OCI-LY7 (cell line): ENCODE data around the gene FOXK1. TPM values are rescaled to one million over a fixed set of nuclear protein-coding genes. Genes with fewer than 3 reads are reported as not detected.

Experiments used
- BruUV-seq: library from RNA; stranded (reverse); fragments of 400-500 nt; replicated peaks from 2 replicates; lab custom pipeline; 2021; lab: Mats Ljungman, UMichigan
- CTCF ChIA-PET: fragments of 300-600 bp; sonication (Branson Sonifier 250); formaldehyde crosslinking; loops from one replicate; lab custom pipeline; 2022; ENCODE audit warnings: antibody characterized with exemption; ENCODE audit not compliant: unreplicated experiment; lab: Charles Lee
- POLR2A ChIA-PET: fragments of 300-600 bp; sonication (Branson Sonifier 250); formaldehyde crosslinking; loops from one replicate; lab custom pipeline; 2022; ENCODE audit warnings: antibody characterized with exemption; lab: Charles Lee
- DNase-seq: peaks from one replicate; pipeline ENCODE4 v3.0.0-alpha.2; 2015; ENCODE audit warnings: low spot score
- H2AFZ ChIP-seq: fragments of 200-600 bp; sonication (generic), shearing (Covaris generic); 2 replicates; pipeline ENCODE4 v1.6.1; 2014; ENCODE audit warnings: mild to moderate bottlenecking, antibody characterized with exemption, low read length, moderate library complexity
- H3K27ac ChIP-seq: fragments of 200-600 bp; sonication (generic); 2 replicates; pipeline ENCODE4 v1.5.1; 2014; ENCODE audit warnings: mixed run types, low read depth, mild to moderate bottlenecking, moderate library complexity, low read length, inconsistent platforms; ENCODE audit not compliant: poor library complexity, severe bottlenecking
- H3K36me3 ChIP-seq: fragments of 200-600 bp; sonication (generic); 2 replicates; pipeline ENCODE4 v1.6.1; 2014; ENCODE audit warnings: mild to moderate bottlenecking, antibody characterized with exemption, low read length, moderate library complexity, mixed read lengths; ENCODE audit not compliant: insufficient read depth
- H3K4me1 ChIP-seq: fragments of 200-600 bp; sonication (generic); 2 replicates; pipeline ENCODE4 v1.5.1; 2014; ENCODE audit warnings: mild to moderate bottlenecking, low read length; ENCODE audit not compliant: insufficient read depth, poor library complexity, severe bottlenecking
- H3K4me2 ChIP-seq: fragments of 200-600 bp; sonication (generic); 2 replicates; pipeline ENCODE4 v1.6.1; 2014; ENCODE audit warnings: mild to moderate bottlenecking, low read length
- H3K4me3 ChIP-seq: fragments of 200-600 bp; sonication (generic); 2 replicates; pipeline ENCODE4 v1.5.1; 2014; ENCODE audit warnings: mild to moderate bottlenecking, low read depth, low read length; ENCODE audit not compliant: poor library complexity, severe bottlenecking
- H3K79me2 ChIP-seq: fragments of 200-600 bp; sonication (generic); 2 replicates; pipeline ENCODE4 v1.6.1; 2016; ENCODE audit warnings: low read depth, mild to moderate bottlenecking, low read length, moderate library complexity, mixed read lengths; ENCODE audit not compliant: insufficient read depth
- H3K9me2 ChIP-seq: fragments of 200-600 bp; sonication (generic); 2 replicates; pipeline ENCODE4 v1.6.1; 2016; ENCODE audit warnings: mild to moderate bottlenecking, low read length, mixed read lengths; ENCODE audit not compliant: insufficient read depth
- H3K9me3 ChIP-seq: fragments of 200-600 bp; sonication (generic); 2 replicates; pipeline ENCODE4 v1.6.1; 2014; ENCODE audit warnings: mild to moderate bottlenecking, mixed run types, low read length, mixed read lengths
- H4K20me1 ChIP-seq: fragments of 200-600 bp; sonication (generic); 2 replicates; pipeline ENCODE4 v1.6.1; 2014; ENCODE audit warnings: mild to moderate bottlenecking, antibody characterized with exemption, low read length, moderate library complexity, mixed read lengths; ENCODE audit not compliant: insufficient read depth
- CTCF ChIP-seq: fragments of 200-600 bp; sonication (generic); conservative IDR thresholded peaks from 2 replicates; pipeline ENCODE4 v1.5.1; 2014; ENCODE audit warnings: mild to moderate bottlenecking, antibody characterized with exemption, low read length, moderate library complexity, mixed read lengths
- EZH2phosphoT487 ChIP-seq: fragments of 200-600 bp; sonication (generic); IDR thresholded peaks from 2 replicates; pipeline ENCODE4 v1.6.1; 2018; ENCODE audit warnings: low read depth, borderline replicate concordance, mild to moderate bottlenecking, mixed run types, antibody characterized with exemption, low read length, moderate library complexity, mixed read lengths
- intact Hi-C: fragments of 100-400 bp; cut with micrococcal nuclease; formaldehyde crosslinking; loops from one replicate; pipeline ENCODE4 v1.10.0; 2022; ENCODE audit not compliant: unreplicated experiment
- total RNA-seq, 2 experiments: library from RNA; depleted of rRNA in 1 of 2; stranded (reverse); fragments of >200 nt in 1 of 2; shearing (Covaris generic) in 1 of 2; gene quantifications; 2 replicates each; pipeline ENCODE4 v1.2.3, GENCODE V29; 2014 to 2022

The FOXK1 gene
- total RNA-seq, 2 experiments from 2014 or later = 17.3 to 34.5 TPM

- BruUV-seq = no TSS peak
- Histone ChIP-seq H3K79me2 (peaks cover 16% of the 10 kb centered on the region), H3K27ac (no peak overlapping the region), H3K36me3 (peaks cover 19% of the 10 kb centered on the region), H3K4me2 (no peak overlapping the region), H3K9me3 (no peaks in the 10 kb centered on the region), H4K20me1 (no peaks in the 10 kb centered on the region), H3K4me1 (peaks cover 6% of the 10 kb centered on the region), H2AFZ (no peak overlapping the region), H3K4me3 (no peak overlapping the region), H3K9me2 (no peaks in the 10 kb centered on the region)
- intact Hi-C loops = no loop called here
- CTCF ChIA-PET = no interaction called here
- TF ChIP-seq CTCF (no peak), EZH2phosphoT487 (no peak)
- POLR2A ChIA-PET = no interaction called here
- DNase-seq = no peak
Observed at GRCh38 chr7:4781366-4782069, 99.4 kb downstream of the FOXK1 start.

- no peaks in the 10 kb centered on the region for H4K20me1 ChIP-seq
- no peaks in the 10 kb centered on the region for H3K9me2 ChIP-seq
- no peak overlapping the region for H3K4me3 ChIP-seq
- intact Hi-C loops = no loop called here
- no peaks in the 10 kb centered on the region for H3K9me3 ChIP-seq
- H2AFZ ChIP-seq = no peak overlapping the region
- no TSS peak for BruUV-seq
- H3K4me1 ChIP-seq = no peaks in the 10 kb centered on the region
- no peak for TF ChIP-seq EZH2phosphoT487
- TF ChIP-seq CTCF = no peak
- H3K36me3 ChIP-seq = peaks cover 19% of the 10 kb centered on the region
- no peak overlapping the region for H3K4me2 ChIP-seq
- H3K27ac ChIP-seq = no peak overlapping the region
- ChIA-PET CTCF (no interaction called here), POLR2A (no interaction called here)
- peaks cover 8% of the 10 kb centered on the region for H3K79me2 ChIP-seq
- DNase-seq = no peak
Observed at GRCh38 chr7:4782333-4783291, 100.5 kb downstream of the FOXK1 start.
